H1 (cell line): ENCODE data around the gene DLL4. TPM values are rescaled to one million over a fixed set of nuclear protein-coding genes. Genes with fewer than 3 reads are reported as not detected.

Experiments
- CTCF ChIA-PET: fragments of 300-600 bp; sonication (Branson Sonifier 250); formaldehyde crosslinking; loops from one replicate; lab custom pipeline; 2021; ENCODE audit not compliant: partially characterized antibody; lab: Charles Lee
- POLR2A ChIA-PET: fragments of 300-600 bp; sonication (Branson Sonifier 250); formaldehyde crosslinking; loops from one replicate; lab custom pipeline; 2021; ENCODE audit warnings: inconsistent platforms; ENCODE audit not compliant: partially characterized antibody; lab: Charles Lee
- DNase-seq, 2 experiments: peaks; one replicate each; pipeline versions ENCODE4 v3.0.0 to v3.0.0-alpha.2; 2010 to 2022; ENCODE audit warnings: low spot score in 2 of 2, low read depth in 1 of 2, mixed read lengths in 1 of 2
- FAIRE-seq: peaks from 2 replicates; lab custom pipeline; 2011; peaks lifted over from hg19 to GRCh38; lab: Jason Lieb, UNC
- H2AFZ ChIP-seq: 2 replicates; pipeline ENCODE4 v1.8.1; 2012; ENCODE audit warnings: low read length, inconsistent platforms
- H2AK5ac ChIP-seq: 2 replicates; pipeline ENCODE4 v1.6.1; 2013; ENCODE audit warnings: low read depth, low read length
- H2BK120ac ChIP-seq: replicated peaks from 2 replicates; pipeline ENCODE3; 2013; ENCODE audit warnings: low read depth, low read length, inconsistent platforms
- H2BK12ac ChIP-seq: 2 replicates; pipeline ENCODE4 v1.6.1; 2013; ENCODE audit warnings: low read depth, low read length
- H2BK15ac ChIP-seq: 2 replicates; pipeline ENCODE4 v1.6.1; 2013; ENCODE audit warnings: low read length
- H2BK20ac ChIP-seq: 2 replicates; pipeline ENCODE4 v1.6.1; 2013; ENCODE audit warnings: low read length
- H2BK5ac ChIP-seq: 2 replicates; pipeline ENCODE4 v1.6.1; 2013; ENCODE audit warnings: low read depth, low read length
- H3K14ac ChIP-seq: 2 replicates; pipeline ENCODE4 v1.6.1; 2013; ENCODE audit warnings: inconsistent platforms; ENCODE audit not compliant: insufficient read length
- H3K18ac ChIP-seq: 2 replicates; pipeline ENCODE4 v1.6.1; 2013; ENCODE audit warnings: low read length; ENCODE audit errors: extremely low read depth
- H3K23ac ChIP-seq: 2 replicates; pipeline ENCODE4 v1.6.1; 2013; ENCODE audit warnings: inconsistent platforms; ENCODE audit not compliant: insufficient read length
- H3K23me2 ChIP-seq: 2 replicates; pipeline ENCODE4 v1.6.1; 2013; ENCODE audit warnings: low read depth, low read length
- H3K27ac ChIP-seq: 2 replicates; pipeline ENCODE4 v1.6.1; 2011; ENCODE audit warnings: low read depth, low read length, inconsistent platforms
- H3K27me3 ChIP-seq, 4 experiments: replicated peaks in 1 of 4; 1 replicate in 1 of 4; 2 replicates in 3 of 4; pipeline versions ENCODE4 v1.6.1 to v1.8.1; 2011 to 2013; ENCODE audit warnings: low read length in 3 of 4, mild to moderate bottlenecking in 3 of 4, inconsistent platforms in 2 of 4, mixed read lengths in 2 of 4, moderate library complexity in 1 of 4; ENCODE audit not compliant: control insufficient read depth in 3 of 4, insufficient read depth in 3 of 4; ENCODE audit errors: extremely low read depth in 1 of 4
- H3K36me3 ChIP-seq, 4 experiments: 2 replicates each; pipeline versions ENCODE4 v1.6.1 to v1.8.1; 2011 to 2013; ENCODE audit warnings: mild to moderate bottlenecking in 4 of 4, low read length in 3 of 4, moderate library complexity in 2 of 4, control low read depth in 1 of 4, inconsistent platforms in 1 of 4; ENCODE audit not compliant: insufficient read depth in 4 of 4, control insufficient read depth in 2 of 4
- H3K4ac ChIP-seq: replicated peaks from 2 replicates; pipeline ENCODE3; 2013; ENCODE audit warnings: low read length, low read depth, mixed read lengths, inconsistent platforms; ENCODE audit not compliant: insufficient read length
- H3K4me1 ChIP-seq, 4 experiments: replicated peaks in 1 of 4; 1 replicate in 1 of 4; 2 replicates in 3 of 4; pipeline versions ENCODE4 v1.6.1 to v1.8.1; 2011 to 2013; ENCODE audit warnings: low read length in 3 of 4, inconsistent platforms in 2 of 4, mixed read lengths in 1 of 4; ENCODE audit not compliant: insufficient read depth in 4 of 4, control insufficient read depth in 3 of 4
- H3K4me2 ChIP-seq, 2 experiments: 2 replicates each; pipeline versions ENCODE4 v1.6.1 to v1.8.1; 2011 to 2013; ENCODE audit warnings: low read depth in 2 of 2, low read length in 2 of 2, control low read depth in 1 of 2, inconsistent platforms in 1 of 2, mild to moderate bottlenecking in 1 of 2; ENCODE audit not compliant: insufficient read depth in 1 of 2
- H3K4me3 ChIP-seq, 4 experiments: fragments of 200-600, 300-600 bp in 1 of 4; sonication (generic), shearing (Covaris generic), sonication (Bioruptor Twin) in 1 of 4; 2 replicates each; pipeline versions ENCODE4 v1.5.1 to v1.8.1; 2011 to 2016; ENCODE audit warnings: low read length in 4 of 4, low read depth in 3 of 4, control low read depth in 2 of 4, inconsistent platforms in 2 of 4, mild to moderate bottlenecking in 2 of 4, mixed read lengths in 1 of 4, moderate library complexity in 1 of 4; ENCODE audit not compliant: insufficient read depth in 2 of 4; ENCODE audit errors: extremely low read depth in 1 of 4
- H3K56ac ChIP-seq: replicated peaks from 2 replicates; pipeline ENCODE3; 2013; ENCODE audit warnings: low read depth, mild to moderate bottlenecking, mixed read lengths, low read length, inconsistent platforms; ENCODE audit not compliant: insufficient read length
- H3K79me1 ChIP-seq: 2 replicates; pipeline ENCODE4 v1.6.1; 2013; ENCODE audit warnings: low read depth, low read length, control low read depth
- H3K79me2 ChIP-seq, 2 experiments: 2 replicates each; pipeline versions ENCODE4 v1.6.1 to v1.8.1; 2012 to 2013; ENCODE audit warnings: low read length in 2 of 2, mild to moderate bottlenecking in 2 of 2, inconsistent platforms in 1 of 2; ENCODE audit not compliant: insufficient read depth in 2 of 2, control insufficient read depth in 1 of 2
- H3K9ac ChIP-seq, 4 experiments: replicated peaks in 1 of 4; 1 replicate in 1 of 4; 2 replicates in 3 of 4; pipeline versions ENCODE4 v1.6.1 to v1.8.1; 2011 to 2013; ENCODE audit warnings: low read depth in 3 of 4, low read length in 3 of 4, control low read depth in 2 of 4, mild to moderate bottlenecking in 2 of 4, moderate library complexity in 2 of 4, inconsistent platforms in 1 of 4; ENCODE audit errors: extremely low read depth in 1 of 4
- H3K9me3 ChIP-seq, 2 experiments: 2 replicates each; pipeline versions ENCODE4 v1.6.1 to v1.8.1; 2012 to 2013; ENCODE audit warnings: mild to moderate bottlenecking in 2 of 2, moderate library complexity in 2 of 2, control low read depth in 1 of 2, inconsistent platforms in 1 of 2, low read depth in 1 of 2, low read length in 1 of 2, mixed read lengths in 1 of 2; ENCODE audit not compliant: insufficient read depth in 2 of 2
- H4K20me1 ChIP-seq, 2 experiments: replicated peaks in 1 of 2; 2 replicates each; pipeline versions ENCODE3 to v1.8.1; 2011 to 2013; ENCODE audit warnings: inconsistent platforms in 2 of 2, low read length in 2 of 2, mild to moderate bottlenecking in 1 of 2; ENCODE audit not compliant: insufficient read depth in 2 of 2, control insufficient read depth in 1 of 2
- H4K5ac ChIP-seq: 2 replicates; pipeline ENCODE4 v1.6.1; 2013; ENCODE audit warnings: low read length, low read depth, mixed read lengths, inconsistent platforms; ENCODE audit not compliant: insufficient read length
- H4K8ac ChIP-seq: 2 replicates; pipeline ENCODE4 v1.8.0; 2013; ENCODE audit warnings: mild to moderate bottlenecking, moderate library complexity, low read length, inconsistent platforms; ENCODE audit not compliant: insufficient read depth; ENCODE audit errors: extremely low read depth
- H4K91ac ChIP-seq: replicated peaks from 2 replicates; pipeline ENCODE3; 2013; ENCODE audit warnings: low read length, mixed read lengths, inconsistent platforms; ENCODE audit not compliant: insufficient read length
- CBX5 ChIP-seq: fragments of 300-800, 300-1000 bp; sonication (generic); IDR thresholded peaks from 2 replicates; pipeline ENCODE4 v1.7.1; 2016; ENCODE audit warnings: antibody characterized with exemption, low read length, low read depth
- GTF2F1 ChIP-seq: IDR thresholded peaks from 2 replicates; pipeline ENCODE4 v1.6.1; 2012; ENCODE audit warnings: low read depth, low read length, improper control_type of control experiment, borderline replicate concordance
- POU5F1 ChIP-seq: IDR thresholded peaks from 2 replicates; pipeline ENCODE4 v1.6.1; 2011; ENCODE audit warnings: low read depth, mild to moderate bottlenecking, low read length, moderate library complexity
- RNF2 ChIP-seq: fragments of 200-900, 300-1000 bp; sonication (generic); IDR thresholded peaks from 2 replicates; pipeline ENCODE4 v1.7.1; 2016; ENCODE audit warnings: borderline replicate concordance, low read depth, mild to moderate bottlenecking, antibody characterized with exemption, low read length; ENCODE audit not compliant: poor library complexity, severe bottlenecking; ENCODE audit errors: missing control alignments
- WGBS, 2 experiments: shearing (Covaris generic) in 1 of 2; methylation state at CpG; one replicate each; pipeline versions ENCODE4 v1.1.6 to v1.1.7; 2013 to 2015; ENCODE audit warnings: low lambda C conversion rate in 2 of 2, mixed read lengths in 2 of 2, inconsistent platforms in 1 of 2, low coverage in 1 of 2, missing lambda C conversion rate in 1 of 2; ENCODE audit not compliant: insufficient replicate concordance in 2 of 2, insufficient coverage in 1 of 2, insufficient read length in 1 of 2; ENCODE audit errors: extremely low coverage in 1 of 2, missing lambda C conversion rate in 1 of 2; 5-methylcytosine and 5-hydroxymethylcytosine counted together
- polyA plus RNA-seq, 7 experiments: library from polyadenylated mRNA; depleted of rRNA in 3 of 7; stranded (reverse) in 5 of 7; unstranded in 2 of 7; fragments of >200 nt in 5 of 7; fragments of 200-250 nt in 2 of 7; gene quantifications; 1 replicate in 5 of 7; 2 replicates in 1 of 7; 4 replicates in 1 of 7; pipeline versions ENCODE4 v1.2.1 to v1.2.3, GENCODE V29; 2011 to 2013; ENCODE audit warnings: missing spikeins in 2 of 7, mixed read lengths in 2 of 7
- total RNA-seq: library from RNA; stranded (reverse); fragmentation: NEBNext Ultra II Directional; extraction: Animal tissue kit (Norgen Biotek cat#: 25700); gene quantifications from 2 replicates; pipeline ENCODE4 v1.2.1, GENCODE V29; 2021

DLL4 gene
- total and polyA plus RNA-seq, 2 of the 8 experiments (the other 6 are each of a cell fraction or from before 2014, with no cell fraction given), result 0.23 to 0.60 TPM

- Histone ChIP-seq H4K91ac (no peak overlapping the region), H3K4me2 (peak overlapping the region in 1 of 2 experiments; percentile 11; a peak in 1 of 4 replicates), H2BK20ac (no peak overlapping the region), H3K9ac (no peak overlapping the region), H3K4me3 (no peak overlapping the region), H2BK12ac (no peak overlapping the region), H2BK5ac (no peak overlapping the region), H3K27me3 (no peaks in the 10 kb centered on the region), H4K20me1 (no peaks in the 10 kb centered on the region), H3K56ac (no peak overlapping the region), H3K36me3 (no peaks in the 10 kb centered on the region), H3K27ac (no peak overlapping the region), H4K5ac (no peak overlapping the region), H2BK120ac (no peak overlapping the region), H3K79me1 (no peaks in the 10 kb centered on the region), H3K18ac (no peak overlapping the region), H2BK15ac (no peak overlapping the region), H3K14ac (no peak overlapping the region), H2AFZ (no peak overlapping the region), H3K9me3 (no peaks in the 10 kb centered on the region), H3K4ac (no peak overlapping the region), H3K4me1 (peaks cover 0 to 7% (median 4%) of the 10 kb centered on the region in 4 experiments; a peak in 3 of 7 replicates), H2AK5ac (no peak overlapping the region), H4K8ac (no peak overlapping the region), H3K79me2 (no peaks in the 10 kb centered on the region), H3K23ac (no peak overlapping the region), H3K23me2 (no peaks in the 10 kb centered on the region; the same call in 1 of the 2 replicates)
- TF ChIP-seq RNF2 (no peak), POU5F1 (no peak), GTF2F1 (no peak), CBX5 (no peak)
- POLR2A ChIA-PET, result interaction anchor here (0.7 to 3.8 kb wide), 8 partner anchors 12 to 212 kb away, joined by 3 to 57 read pairs (median 4); partner anchors contain the start of genes CHAC1 and DLL4
- CTCF ChIA-PET, result interaction anchor here (0.5 to 4.8 kb wide), 12 partner anchors 14 to 292 kb away, joined by 3 to 33 read pairs (median 3); no protein-coding TSS in a partner anchor
- no peak for FAIRE-seq
- no peak for DNase-seq
- WGBS, 2 experiments, result 62% methylated on average over 7 of the region's 7 CpGs; no CpG with 5 or more reads in 1 of the 2 experiments
Observed at GRCh38 chr15:40968290-40969085, 39.3 kb downstream of the DLL4 start.
